ENCODE results near the gene SLC25A3. TPM values are rescaled to one million over a fixed set of nuclear protein-coding genes. Genes with fewer than 3 reads are reported as not detected.

Gene SLC25A3
- total and polyA plus RNA-seq, 2 of the 13 experiments (the other 11 are each of a cell fraction or from before 2014, with no cell fraction given), result 292 to 829 TPM

DNA sequence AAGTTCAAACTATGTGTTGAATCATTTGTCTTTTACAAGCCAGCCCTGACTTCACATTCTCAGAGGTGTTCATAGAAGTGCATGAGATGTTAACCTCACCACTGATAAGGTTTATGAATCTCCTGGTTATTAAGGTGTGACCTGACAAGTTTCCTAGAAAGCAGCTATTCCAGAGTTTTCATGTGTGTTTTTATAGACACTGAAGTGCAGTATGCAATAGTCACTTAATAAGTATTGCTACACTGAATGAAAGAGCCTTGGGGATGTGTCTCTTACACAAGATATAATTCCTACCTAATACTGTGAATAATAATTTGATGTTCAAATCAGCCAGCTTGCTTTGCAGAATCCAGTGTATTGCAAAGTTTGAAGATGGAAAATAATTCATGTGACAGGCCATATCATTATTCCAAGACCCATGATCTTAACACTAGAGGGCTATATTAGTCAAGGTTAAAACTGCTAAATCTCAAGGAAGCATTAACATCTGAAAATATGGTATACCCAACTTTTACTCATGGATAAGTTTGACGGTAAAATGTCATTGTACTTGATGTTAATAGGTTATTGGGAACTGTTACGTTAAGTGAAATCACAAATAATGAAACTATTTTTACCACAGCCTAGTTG is 13.0 kb downstream of the SLC25A3 start:
- Histone ChIP-seq H3K27me3 (ENCODE audit: control insufficient read depth in 1 of 2, insufficient read depth in 2 of 2, low read length in 2 of 2) (no peaks in the 10 kb centered on the region), H3K4me3 (replicated peaks in 1 of 3; ENCODE audit: insufficient read depth in 1 of 3, low read depth in 2 of 3, low read length in 3 of 3) (no peak overlapping the region), H3K36me3 (replicated peaks in 1 of 2; ENCODE audit: control insufficient read depth in 1 of 2, insufficient read depth in 2 of 2, low read length in 2 of 2) (peaks cover 0 to 14% of the 10 kb centered on the region in 2 experiments; a peak in 3 of 5 replicates), H2AFZ (ENCODE audit: low read length) (no peak overlapping the region), H3K9me3 (ENCODE audit: low read length) (no peaks in the 10 kb centered on the region), H3K9ac (ENCODE audit: insufficient read depth, low read depth, low read length) (no peak overlapping the region), H4K20me1 (ENCODE audit: insufficient read depth, low read length) (no peaks in the 10 kb centered on the region), H3K4me1 (ENCODE audit: insufficient read depth, low read length) (no peaks in the 10 kb centered on the region), H3K4me2 (ENCODE audit: low read depth, low read length) (no peak overlapping the region), H3K27ac (ENCODE audit: extremely low read length, insufficient read depth, low read length) (no peak overlapping the region), H3K79me2 (ENCODE audit: insufficient read depth, low read length) (no peaks in the 10 kb centered on the region)
- intact Hi-C loops (cut with micrococcal nuclease; ENCODE audit: unreplicated experiment) (no loop called here), in situ Hi-C loops (cut with HindIII; ENCODE audit: extremely low pct_ligation_motif_present, low pct_unique_long_range_greater_than_20kb) (no loop called here)
- TF ChIP-seq ZNF275 (CRISPR knock-in tag; IDR thresholded peaks at IDR 0.05; ENCODE audit: borderline replicate concordance) (no peak), CEBPB (IDR thresholded peaks at IDR 0.05; ENCODE audit: borderline replicate concordance, low read depth, low read length) (peak; percentile 54; the same call in 1 of the 2 replicates), BCL6 (CRISPR knock-in tag; IDR thresholded peaks at IDR 0.05) (peak; percentile 84), FOXP1 (IDR thresholded peaks at IDR 0.05) (no peak), FOXP1 (CRISPR knock-in tag; IDR thresholded peaks at IDR 0.05) (no peak), ZNF280B (CRISPR knock-in tag; IDR thresholded peaks at IDR 0.05; ENCODE audit: borderline replicate concordance) (no peak)
- CTCF ChIA-PET (ENCODE audit: low intra/inter-chr PET ratio, low total read pairs), result no interaction called here
- 65% methylated on average over 2 of the region's 2 CpGs for WGBS (ENCODE audit: low lambda C conversion rate)
- BruUV-seq (replicated peaks), result no TSS peak
- DNase-seq (ENCODE audit: low spot score) (no peak), ATAC-seq (no peak), FAIRE-seq (no peak)
- POLR2A ChIA-PET, result interaction anchor here (5.2 kb wide), 1 partner anchor 13 kb away, joined by 32 read pairs; the partner anchor contains the start of gene SLC25A3

Data from HepG2 (cell line).